PC-9 (cell line): ENCODE measurements around the gene CTTNBP2. TPM values are rescaled to one million over a fixed set of nuclear protein-coding genes. Genes with fewer than 3 reads are reported as not detected.

Experiments
- BruUV-seq: library from RNA; stranded (reverse); fragments of 400-500 nt; replicated peaks from 2 replicates; lab custom pipeline; 2021; lab: Mats Ljungman, UMichigan
- CTCF ChIA-PET: fragments of 300-600 bp; sonication (Branson Sonifier 250); formaldehyde crosslinking; loops from one replicate; lab custom pipeline; 2022; ENCODE audit warnings: antibody characterized with exemption; lab: Charles Lee
- POLR2A ChIA-PET: fragments of 300-600 bp; sonication (Branson Sonifier 250); formaldehyde crosslinking; loops from one replicate; lab custom pipeline; 2022; ENCODE audit warnings: antibody characterized with exemption; ENCODE audit not compliant: unreplicated experiment; lab: Charles Lee
- DNase-seq, 2 experiments: peaks; one replicate each; pipeline versions ENCODE4 v3.0.0 to v3.0.0-alpha.2; 2015 to 2022; ENCODE audit warnings: mixed read lengths in 1 of 2
- H2AFZ ChIP-seq: fragments of 200-600 bp; sonication (generic); 2 replicates; pipeline ENCODE4 v1.8.1; 2017; ENCODE audit warnings: antibody characterized with exemption
- H3F3A ChIP-seq: fragments of 200-600 bp; sonication (generic); 2 replicates; pipeline ENCODE4 v1.8.1; 2017; ENCODE audit warnings: antibody characterized with exemption, mild to moderate bottlenecking, low read depth; ENCODE audit not compliant: insufficient read depth
- H3K27ac ChIP-seq: fragments of 200-600 bp; sonication (generic); 2 replicates; pipeline ENCODE4 v1.6.1; 2016; ENCODE audit warnings: mixed run types
- H3K27me3 ChIP-seq: fragments of 200-600 bp; sonication (generic); 2 replicates; pipeline ENCODE4 v1.6.1; 2016; ENCODE audit warnings: low read depth, mixed run types; ENCODE audit not compliant: insufficient read depth
- H3K36me3 ChIP-seq: fragments of 200-600 bp; sonication (generic); 2 replicates; pipeline ENCODE4 v1.6.1; 2016; ENCODE audit warnings: low read depth, mixed run types
- H3K4me1 ChIP-seq: fragments of 200-600 bp; sonication (generic); replicated peaks from 2 replicates; pipeline ENCODE4 v1.6.1; 2016; ENCODE audit warnings: mixed run types; ENCODE audit not compliant: insufficient read depth
- H3K4me2 ChIP-seq: fragments of 200-600 bp; sonication (generic); 2 replicates; pipeline ENCODE4 v1.6.1; 2017; ENCODE audit warnings: mixed run types
- H3K4me3 ChIP-seq: fragments of 200-600 bp; sonication (generic); 2 replicates; pipeline ENCODE4 v1.6.1; 2016; ENCODE audit warnings: mixed run types
- H3K79me2 ChIP-seq: fragments of 200-600 bp; sonication (generic); 2 replicates; pipeline ENCODE4 v1.6.1; 2017; ENCODE audit warnings: low read depth, mixed run types
- H3K9me2 ChIP-seq: fragments of 200-600 bp; sonication (generic); 2 replicates; pipeline ENCODE4 v1.8.1; 2017; ENCODE audit warnings: mild to moderate bottlenecking; ENCODE audit not compliant: insufficient read depth
- H3K9me3 ChIP-seq: fragments of 200-600 bp; sonication (generic); 2 replicates; pipeline ENCODE4 v1.8.1; 2016; ENCODE audit warnings: low read depth; ENCODE audit not compliant: insufficient read depth
- H4K20me1 ChIP-seq: fragments of 200-600 bp; sonication (generic); 2 replicates; pipeline ENCODE4 v1.8.1; 2017; ENCODE audit not compliant: insufficient read depth
- EZH2 ChIP-seq: fragments of 200-600 bp; sonication (generic); IDR thresholded peaks from 2 replicates; pipeline ENCODE4 v1.8.0; 2017; ENCODE audit warnings: antibody characterized with exemption, low read depth
- intact Hi-C: fragments of 100-400 bp; cut with micrococcal nuclease; formaldehyde crosslinking; loops from one replicate; pipeline ENCODE4 v1.10.0; 2022; ENCODE audit not compliant: unreplicated experiment
- total RNA-seq: library from RNA; stranded (reverse); gene quantifications from 2 replicates; pipeline ENCODE4 v1.2.3, GENCODE V29; 2021
- TF ChIP-seq, protein P1 (sequence below): fragments of 200-600 bp; sonication (generic); conservative IDR thresholded peaks from 2 replicates; pipeline ENCODE4 v1.6.1; 2017; ENCODE audit warnings: mixed run types, antibody characterized with exemption, mild to moderate bottlenecking, moderate library complexity

The CTTNBP2 gene
- total RNA-seq, 1 experiment from 2014 or later, result not detected

DNA sequence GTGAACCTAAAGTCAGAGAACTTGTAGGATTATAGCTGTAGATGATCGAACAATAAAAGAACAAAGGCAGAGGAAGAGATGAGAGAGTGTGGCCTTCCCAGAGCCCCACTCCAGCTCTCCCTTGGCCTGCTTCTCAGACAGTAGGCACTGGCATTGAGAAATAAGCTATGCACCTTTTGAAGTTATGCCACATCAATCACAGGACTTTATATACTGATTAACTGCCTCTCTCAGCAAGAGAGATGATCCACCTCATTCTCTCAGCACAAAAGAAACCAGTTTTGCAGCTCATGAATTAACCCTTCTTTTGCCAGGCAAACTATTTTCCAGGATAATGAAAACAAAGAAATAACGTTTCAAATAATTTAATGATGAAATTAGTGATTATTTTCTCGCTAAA lies 22.0 kb upstream of the CTTNBP2 start:
- Histone ChIP-seq H2AFZ (no peak overlapping the region), H3K36me3 (no peaks in the 10 kb centered on the region), H3K27ac (no peak overlapping the region), H3K79me2 (no peaks in the 10 kb centered on the region), H3K4me1 (no peaks in the 10 kb centered on the region), H4K20me1 (no peaks in the 10 kb centered on the region), H3K9me2 (no peaks in the 10 kb centered on the region; the same call in 1 of the 2 replicates), H3K4me3 (no peak overlapping the region), H3K27me3 (no peaks in the 10 kb centered on the region), H3K9me3 (no peaks in the 10 kb centered on the region), H3K4me2 (no peak overlapping the region), H3F3A (no peaks in the 10 kb centered on the region)
- intact Hi-C loops, result no loop called here
- ChIA-PET POLR2A (no interaction called here), CTCF (no interaction called here)
- DNase-seq, result no peak
- BruUV-seq, result no TSS peak
- TF ChIP-seq, protein P1, sequence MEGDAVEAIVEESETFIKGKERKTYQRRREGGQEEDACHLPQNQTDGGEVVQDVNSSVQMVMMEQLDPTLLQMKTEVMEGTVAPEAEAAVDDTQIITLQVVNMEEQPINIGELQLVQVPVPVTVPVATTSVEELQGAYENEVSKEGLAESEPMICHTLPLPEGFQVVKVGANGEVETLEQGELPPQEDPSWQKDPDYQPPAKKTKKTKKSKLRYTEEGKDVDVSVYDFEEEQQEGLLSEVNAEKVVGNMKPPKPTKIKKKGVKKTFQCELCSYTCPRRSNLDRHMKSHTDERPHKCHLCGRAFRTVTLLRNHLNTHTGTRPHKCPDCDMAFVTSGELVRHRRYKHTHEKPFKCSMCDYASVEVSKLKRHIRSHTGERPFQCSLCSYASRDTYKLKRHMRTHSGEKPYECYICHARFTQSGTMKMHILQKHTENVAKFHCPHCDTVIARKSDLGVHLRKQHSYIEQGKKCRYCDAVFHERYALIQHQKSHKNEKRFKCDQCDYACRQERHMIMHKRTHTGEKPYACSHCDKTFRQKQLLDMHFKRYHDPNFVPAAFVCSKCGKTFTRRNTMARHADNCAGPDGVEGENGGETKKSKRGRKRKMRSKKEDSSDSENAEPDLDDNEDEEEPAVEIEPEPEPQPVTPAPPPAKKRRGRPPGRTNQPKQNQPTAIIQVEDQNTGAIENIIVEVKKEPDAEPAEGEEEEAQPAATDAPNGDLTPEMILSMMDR, result no peak
- no peak for TF ChIP-seq EZH2

DNA sequence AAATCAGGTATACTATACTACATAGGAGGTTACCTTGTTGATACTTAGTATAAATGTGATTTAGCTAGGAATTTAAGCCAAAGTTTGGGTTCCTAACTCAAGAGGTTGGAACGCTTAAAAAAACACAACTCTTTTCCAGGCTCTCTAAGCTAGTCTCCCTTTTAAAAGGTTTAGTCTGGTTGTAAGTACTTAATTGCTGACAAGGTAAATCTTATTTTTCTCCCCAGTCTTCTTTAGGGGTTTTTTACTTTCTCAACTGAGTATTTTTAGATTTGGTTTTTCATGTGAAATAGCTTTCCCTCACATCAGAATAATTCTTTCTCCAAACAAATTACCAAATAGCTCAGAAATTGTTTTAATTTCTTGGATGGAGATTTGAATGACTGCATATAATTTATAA lies 20.8 kb upstream of the CTTNBP2 start:
- no peaks in the 10 kb centered on the region for H4K20me1 ChIP-seq
- no peaks in the 10 kb centered on the region for H3K27me3 ChIP-seq
- CTCF ChIA-PET, result no interaction called here
- TF ChIP-seq EZH2, result no peak
- TF ChIP-seq, protein P1, result no peak
- H3K9me2 ChIP-seq, result no peaks in the 10 kb centered on the region; the same call in 1 of the 2 replicates
- H3K27ac ChIP-seq, result no peak overlapping the region
- intact Hi-C loops, result no loop called here
- H3K36me3 ChIP-seq, result no peaks in the 10 kb centered on the region
- POLR2A ChIA-PET, result no interaction called here
- no peaks in the 10 kb centered on the region for H3K9me3 ChIP-seq
- no peak overlapping the region for H3K4me3 ChIP-seq
- DNase-seq, result no peak
- H3K4me2 ChIP-seq, result no peak overlapping the region
- no peaks in the 10 kb centered on the region for H3K4me1 ChIP-seq
- H3F3A ChIP-seq, result no peaks in the 10 kb centered on the region
- H2AFZ ChIP-seq, result no peak overlapping the region
- H3K79me2 ChIP-seq, result no peaks in the 10 kb centered on the region
- BruUV-seq, result no TSS peak

DNA sequence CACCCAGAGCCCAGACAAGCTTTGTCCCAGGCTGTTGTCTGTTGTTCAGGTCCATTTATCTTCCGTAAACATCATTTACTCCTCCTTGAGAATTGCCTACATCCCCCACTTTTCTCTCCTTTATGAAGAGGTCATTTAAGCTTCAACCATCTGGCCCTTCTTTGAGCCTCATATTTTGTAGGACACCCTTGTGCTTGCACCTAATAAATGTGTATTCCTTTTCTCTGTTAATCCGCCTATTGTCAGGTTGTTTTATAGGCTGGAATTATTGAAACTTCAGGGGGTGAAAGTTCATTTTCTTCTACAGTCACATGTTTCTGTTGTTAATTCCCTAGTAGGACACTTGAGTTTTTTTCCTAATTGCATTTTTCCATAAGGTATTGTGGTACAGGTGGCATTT lies 19.6 kb upstream of the CTTNBP2 start:
- Histone ChIP-seq H3K9me2 (no peaks in the 10 kb centered on the region; the same call in 1 of the 2 replicates), H3K4me2 (no peak overlapping the region), H3K4me3 (no peak overlapping the region), H3K9me3 (no peaks in the 10 kb centered on the region), H3K36me3 (no peaks in the 10 kb centered on the region), H3F3A (no peaks in the 10 kb centered on the region), H3K4me1 (no peaks in the 10 kb centered on the region), H4K20me1 (no peaks in the 10 kb centered on the region), H3K27me3 (no peaks in the 10 kb centered on the region), H3K27ac (no peak overlapping the region), H3K79me2 (no peaks in the 10 kb centered on the region), H2AFZ (no peak overlapping the region)
- intact Hi-C loops, result no loop called here
- no peak for TF ChIP-seq EZH2
- ChIA-PET POLR2A (no interaction called here), CTCF (no interaction called here)
- DNase-seq, result no peak
- BruUV-seq, result no TSS peak

DNA sequence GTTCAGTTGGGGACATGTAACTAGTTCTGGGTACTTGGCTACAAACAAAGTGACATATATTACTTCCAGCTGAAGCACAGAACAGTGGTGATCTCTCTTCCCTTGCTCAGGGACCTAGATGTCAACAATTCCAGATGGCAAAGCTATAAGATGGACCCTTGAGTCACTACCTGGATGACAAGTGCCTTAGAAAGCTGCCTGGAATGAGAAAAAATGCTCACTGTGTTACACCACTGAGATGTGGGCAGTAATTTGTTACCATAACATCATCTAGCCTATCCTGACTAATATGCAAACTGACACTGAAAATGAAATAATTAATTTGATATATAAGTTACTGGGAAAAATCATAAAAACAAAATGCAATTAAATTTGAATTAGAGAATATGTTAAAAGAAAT lies 16.4 kb upstream of the CTTNBP2 start:
- no TSS peak for BruUV-seq
- no peak for TF ChIP-seq EZH2
- TF ChIP-seq, protein P1, result no peak
- Histone ChIP-seq H3K4me2 (no peak overlapping the region), H3K9me3 (no peaks in the 10 kb centered on the region), H3K9me2 (no peaks in the 10 kb centered on the region; the same call in 1 of the 2 replicates), H3K36me3 (no peaks in the 10 kb centered on the region), H3K4me1 (no peaks in the 10 kb centered on the region), H3K79me2 (no peaks in the 10 kb centered on the region), H4K20me1 (no peaks in the 10 kb centered on the region), H3K4me3 (no peak overlapping the region), H3K27ac (no peak overlapping the region), H3K27me3 (no peaks in the 10 kb centered on the region), H3F3A (no peaks in the 10 kb centered on the region), H2AFZ (no peak overlapping the region)
- no peak for DNase-seq
- ChIA-PET CTCF (no interaction called here), POLR2A (no interaction called here)
- intact Hi-C loops, result loop anchor here (10.0 kb wide), 1 partner anchor 135 kb away; no protein-coding TSS in a partner anchor
